ENCODE data around the gene ABCG1. TPM values are rescaled to one million over a fixed set of nuclear protein-coding genes. Genes with fewer than 3 reads are reported as not detected.

The ABCG1 gene
- total and polyA plus RNA-seq, 11 donors, result 3.3 to 25.3 (median 13.5) TPM

DNA sequence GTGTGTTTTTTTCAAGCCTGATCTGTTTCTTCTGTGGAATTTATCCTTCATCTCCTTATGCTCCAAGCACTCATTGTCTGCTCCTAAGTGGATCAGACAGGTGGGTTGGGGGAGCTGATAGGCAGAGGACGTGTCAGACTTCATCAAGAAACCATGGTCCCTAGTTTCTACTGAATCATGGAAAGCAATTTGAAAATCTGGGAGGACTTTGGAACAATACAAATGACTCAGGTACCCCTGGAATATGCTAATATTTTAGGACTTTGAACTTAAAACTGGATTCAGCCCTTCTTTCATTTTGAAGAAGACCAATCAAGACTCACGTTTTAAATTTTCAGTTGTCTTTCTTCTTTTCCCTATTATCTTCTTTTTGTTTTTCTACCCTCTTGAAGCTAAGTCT, 7.7 kb downstream of the ABCG1 start:
- Histone ChIP-seq H3K4me1 (peaks cover 14 to 62% (median 48%) of the 10 kb centered on the region in 12 donors), H3K36me3 (peaks cover 0 to 20% (median 3%) of the 10 kb centered on the region in 9 donors), H3K4me3 (no peak overlapping the region), H3K27ac (no peak overlapping the region), H3K27me3 (no peaks in the 10 kb centered on the region), H3K9me3 (no peaks in the 10 kb centered on the region)
- 88 to 95% (median 91%) methylated on average over 2 of the region's 2 CpGs for WGBS, 4 donors
- intact Hi-C loops (cut with DNase I), result loop anchor here in 3 of 10 donors (5.0 to 10.0 kb wide), 2 partner anchors 49 to 62 kb away; no protein-coding TSS in a partner anchor
- ATAC-seq (no peak), DNase-seq (no peak)
- no peak for TF ChIP-seq POLR2A (IDR thresholded peaks at IDR 0.05)
- no peak for TF ChIP-seq CTCF (IDR thresholded peaks at IDR 0.05)

DNA sequence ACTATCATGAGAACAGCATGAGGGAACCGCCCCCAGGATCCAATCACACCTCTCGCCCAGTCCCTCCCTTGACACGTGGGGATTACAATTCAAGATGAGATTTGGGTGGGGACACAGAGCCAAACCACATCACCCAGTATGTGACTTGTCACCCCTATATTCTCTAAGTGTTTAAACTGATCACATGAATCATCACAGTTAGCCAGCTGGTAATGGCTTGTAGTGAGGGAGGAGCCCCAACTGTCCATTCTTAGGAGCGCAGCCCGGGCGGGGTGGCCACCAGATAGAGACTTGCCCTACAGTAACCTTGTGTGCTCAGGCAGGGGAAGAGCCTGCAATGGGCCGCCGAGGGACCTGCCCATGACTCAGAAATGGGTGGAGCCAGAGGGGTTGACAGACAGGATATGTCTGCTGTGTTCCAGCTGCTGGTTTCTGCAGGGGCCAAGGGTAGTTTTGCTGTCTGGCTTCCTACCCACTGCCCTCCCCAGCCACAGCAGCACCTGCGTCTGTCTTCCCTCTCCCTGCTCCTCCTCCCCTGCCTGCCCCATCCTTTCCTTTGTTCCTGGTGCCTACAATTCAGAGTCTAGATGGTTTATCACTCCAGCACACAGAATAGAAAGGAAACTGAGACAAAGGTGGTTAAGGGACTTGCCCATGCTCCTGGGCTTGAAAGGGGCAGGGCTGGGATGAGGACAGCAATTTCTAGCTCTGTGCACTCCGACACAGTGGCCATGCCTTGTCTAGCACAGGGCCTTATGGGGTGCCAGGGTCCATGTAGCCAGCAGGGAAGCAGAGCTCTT, 9.2 kb downstream of the ABCG1 start:
- intact Hi-C loops (cut with DNase I), result loop anchor here in 4 of 10 donors (1.0 to 10.0 kb wide), 3 partner anchors 8 to 63 kb away; no protein-coding TSS in a partner anchor
- Histone ChIP-seq H3K27me3 (no peaks in the 10 kb centered on the region), H3K4me1 (peaks cover 10 to 63% (median 54%) of the 10 kb centered on the region in 12 donors), H3K36me3 (peaks cover 0 to 20% (median 3%) of the 10 kb centered on the region in 9 donors), H3K27ac (peak overlapping the region; percentile 13 to 74 (median 54)), H3K4me3 (peak overlapping the region in 1 of 12 donors; percentile 10), H3K9me3 (no peaks in the 10 kb centered on the region)
- no peak for TF ChIP-seq CTCF (IDR thresholded peaks at IDR 0.05)
- no peak for TF ChIP-seq POLR2A (IDR thresholded peaks at IDR 0.05)
- 16 to 24% (median 18%) methylated on average over 10 of the region's 10 CpGs for WGBS, 4 donors
- peak; percentile 89 to 97 (median 95) for DNase-seq
- peak; percentile 96 to 99 (median 98) for ATAC-seq

DNA sequence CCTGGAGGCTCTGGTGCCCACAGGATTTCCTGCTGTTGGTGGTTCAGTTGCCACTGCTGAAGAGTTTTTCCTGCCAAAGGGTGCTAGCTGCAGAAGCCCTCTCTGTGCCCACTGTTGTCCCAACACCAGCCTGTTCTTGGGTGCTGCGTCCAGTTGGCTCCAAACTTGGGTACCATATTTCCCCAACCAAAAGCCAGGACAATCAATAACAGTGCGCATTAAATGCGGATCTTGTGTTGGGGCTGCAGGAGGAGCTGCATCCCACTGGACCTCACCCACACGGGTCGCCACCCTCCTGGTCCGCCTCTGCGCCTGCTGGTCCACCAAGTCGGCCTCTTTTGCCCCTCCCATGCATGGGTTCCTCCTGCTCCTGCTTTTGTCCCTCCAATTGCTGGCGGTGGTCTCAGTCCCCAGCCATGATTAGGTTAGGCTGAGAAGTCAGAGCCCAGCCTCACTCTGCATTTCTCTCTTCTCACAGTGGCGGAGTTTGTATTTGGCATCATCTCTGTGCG, 9.8 kb downstream of the ABCG1 start:
- DNase-seq (no peak), ATAC-seq (no peak)
- Histone ChIP-seq H3K27me3 (no peaks in the 10 kb centered on the region), H3K27ac (peak overlapping the region in 10 of 12 donors; percentile 25 to 74 (median 50)), H3K36me3 (peaks cover 0 to 20% (median 3%) of the 10 kb centered on the region in 9 donors), H3K4me1 (peaks cover 14 to 69% (median 61%) of the 10 kb centered on the region in 12 donors), H3K4me3 (peak overlapping the region in 1 of 12 donors; percentile 10), H3K9me3 (no peaks in the 10 kb centered on the region)
- TF ChIP-seq CTCF (IDR thresholded peaks at IDR 0.05) (no peak), POLR2A (IDR thresholded peaks at IDR 0.05) (no peak)
- intact Hi-C loops (cut with DNase I), result loop anchor here in 4 of 10 donors (1.0 to 10.0 kb wide), 3 partner anchors 8 to 64 kb away; no protein-coding TSS in a partner anchor
- 90 to 99% (median 94%) methylated on average over 11 of the region's 11 CpGs for WGBS, 4 donors

DNA sequence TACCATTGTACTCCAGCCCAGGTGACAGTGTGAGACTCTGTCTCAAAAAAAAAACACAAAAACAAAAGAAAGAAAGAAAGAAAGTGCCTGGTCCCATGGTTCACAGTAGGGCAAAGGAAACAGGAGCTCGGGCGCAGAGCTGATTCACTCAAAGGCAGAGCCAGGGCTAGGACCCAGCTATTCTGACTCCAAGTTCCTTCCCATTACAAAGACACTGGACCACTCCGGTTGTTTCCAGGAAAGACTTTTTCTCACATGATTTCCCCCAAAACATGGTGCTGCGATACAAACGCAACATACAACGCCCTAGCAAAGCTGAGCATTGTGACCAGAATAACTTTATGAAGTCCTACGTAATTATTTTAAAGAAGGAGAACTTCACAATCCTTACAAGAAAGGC, 10.7 kb downstream of the ABCG1 start:
- ATAC-seq (no peak), DNase-seq (peak in 1 of 5 donors; percentile 10)
- Histone ChIP-seq H3K4me1 (peaks cover 20 to 77% (median 68%) of the 10 kb centered on the region in 12 donors), H3K27ac (peak overlapping the region in 5 of 12 donors; percentile 4 to 91 (median 83)), H3K4me3 (no peak overlapping the region), H3K36me3 (peaks cover 0 to 20% (median 3%) of the 10 kb centered on the region in 9 donors), H3K27me3 (no peaks in the 10 kb centered on the region), H3K9me3 (no peaks in the 10 kb centered on the region)
- TF ChIP-seq POLR2A (IDR thresholded peaks at IDR 0.05) (no peak), CTCF (IDR thresholded peaks at IDR 0.05) (no peak)
- 66 to 79% (median 72%) methylated on average over 7 of the region's 7 CpGs for WGBS, 4 donors
- intact Hi-C loops (cut with DNase I), result loop anchor here in 6 of 10 donors (5.0 to 10.0 kb wide), 6 partner anchors 45 to 225 kb away; no protein-coding TSS in a partner anchor

All from heart left ventricle (tissue), 16 donors.